ENCODE measurements around the gene FMNL2. TPM values are rescaled to one million over a fixed set of nuclear protein-coding genes. Genes with fewer than 3 reads are reported as not detected.

The FMNL2 gene
- total and polyA plus RNA-seq, 2 of the 4 experiments (the other 2 are of a cell fraction), result 10.9 to 11.4 TPM

DNA sequence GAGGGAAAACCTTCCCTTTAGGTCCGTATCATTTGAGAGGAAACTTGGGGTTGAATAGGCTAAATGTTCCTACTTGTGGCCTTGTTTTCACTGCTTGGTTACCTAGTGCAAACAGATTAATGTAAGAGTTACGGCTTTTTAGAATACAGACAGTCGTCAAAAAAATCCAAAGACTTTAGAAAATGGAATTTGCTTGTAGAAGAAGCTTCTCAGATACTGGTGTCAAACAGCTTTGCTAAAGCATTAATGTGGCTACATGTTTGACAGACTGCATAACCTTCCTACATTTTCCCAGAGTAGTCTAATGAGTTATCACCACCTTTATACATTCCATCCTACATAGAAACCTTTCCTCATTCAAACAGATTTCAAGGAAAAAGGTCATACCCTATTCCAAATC is 114.6 kb downstream of the FMNL2 start:
- Histone ChIP-seq H3K4me1 (ENCODE audit: control insufficient read depth, insufficient read depth, low read length) (0 out of 2 replicates have a peak, but pooled peaks cover 2% of the 10 kb centered on the region), H3K36me3 (ENCODE audit: control insufficient read depth, insufficient read depth, low read length) (no peaks in the 10 kb centered on the region), H2AK9ac (replicated peaks; ENCODE audit: low read depth, low read length, poor library complexity) (no peak overlapping the region), H3K27ac (ENCODE audit: insufficient read depth, low read length) (no peak overlapping the region), H2BK5ac (ENCODE audit: low read depth, low read length, poor library complexity, severe bottlenecking) (no peak overlapping the region), H3K27me3 (ENCODE audit: control insufficient read depth, insufficient read depth, low read length) (no peaks in the 10 kb centered on the region), H3K56ac (ENCODE audit: extremely low read depth, insufficient read depth, low read length) (no peak overlapping the region), H4K8ac (ENCODE audit: low read depth in 2 of 2, low read length in 2 of 2) (no peak overlapping the region), H2AK5ac (ENCODE audit: low read depth, low read length) (no peak overlapping the region), H2BK15ac (ENCODE audit: low read depth, low read length) (no peak overlapping the region), H3K18ac (ENCODE audit: low read depth, low read length) (no peak overlapping the region), H2AFZ (replicated peaks; ENCODE audit: low read length, poor library complexity) (no peak overlapping the region), H3K9me3 (ENCODE audit: control insufficient read depth, insufficient read depth, low read length) (no peaks in the 10 kb centered on the region), H3K4me3 (ENCODE audit: insufficient read depth, low read depth, low read length) (no peak overlapping the region), H2BK120ac (ENCODE audit: low read depth, low read length) (no peak overlapping the region), H3K9ac (ENCODE audit: low read depth, low read length) (no peak overlapping the region), H4K20me1 (ENCODE audit: insufficient read depth, low read length) (peaks cover 9% of the 10 kb centered on the region; the same call in 1 of the 2 replicates), H4K91ac (ENCODE audit: insufficient read depth, low read depth, low read length) (no peak overlapping the region), H3K4ac (ENCODE audit: low read depth, low read length) (no peak overlapping the region), H3K9me1 (ENCODE audit: insufficient read depth, low read length) (no peaks in the 10 kb centered on the region; the same call in 1 of the 2 replicates), H2BK20ac (ENCODE audit: low read depth, low read length) (no peak overlapping the region), H4K5ac (ENCODE audit: low read depth, low read length) (no peak overlapping the region), H3K79me1 (ENCODE audit: low read depth in 1 of 2, low read length in 2 of 2) (peaks cover 20 to 27% of the 10 kb centered on the region in 2 experiments), H3K14ac (replicated peaks; ENCODE audit: low read depth, low read length) (no peak overlapping the region), H3K4me2 (ENCODE audit: low read depth, low read length) (no peak overlapping the region), H3K23ac (ENCODE audit: low read depth, low read length) (no peak overlapping the region)
- dilution Hi-C loops (cut with HindIII; ENCODE audit: low sequenced_read_pairs, unreplicated experiment) (no loop called here), intact Hi-C loops (cut with micrococcal nuclease) (no loop called here), in situ Hi-C loops (cut with MboI; ENCODE audit: low sequenced_read_pairs) (no loop called here)
- no peak for DNase-seq
- TF ChIP-seq, protein P1, sequence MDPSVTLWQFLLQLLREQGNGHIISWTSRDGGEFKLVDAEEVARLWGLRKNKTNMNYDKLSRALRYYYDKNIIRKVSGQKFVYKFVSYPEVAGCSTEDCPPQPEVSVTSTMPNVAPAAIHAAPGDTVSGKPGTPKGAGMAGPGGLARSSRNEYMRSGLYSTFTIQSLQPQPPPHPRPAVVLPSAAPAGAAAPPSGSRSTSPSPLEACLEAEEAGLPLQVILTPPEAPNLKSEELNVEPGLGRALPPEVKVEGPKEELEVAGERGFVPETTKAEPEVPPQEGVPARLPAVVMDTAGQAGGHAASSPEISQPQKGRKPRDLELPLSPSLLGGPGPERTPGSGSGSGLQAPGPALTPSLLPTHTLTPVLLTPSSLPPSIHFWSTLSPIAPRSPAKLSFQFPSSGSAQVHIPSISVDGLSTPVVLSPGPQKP (IDR thresholded peaks at IDR 0.05; ENCODE audit: borderline replicate concordance, low read depth, low read length), result no peak
- no peak for TF ChIP-seq RFX5 (IDR thresholded peaks at IDR 0.05; ENCODE audit: low read depth, low read length)
- TF ChIP-seq RCOR1 (IDR thresholded peaks at IDR 0.05; ENCODE audit: insufficient replicate concordance, low read length), result no peak
- TF ChIP-seq BHLHE40 (IDR thresholded peaks at IDR 0.05; ENCODE audit: low read depth, low read length), result no peak
- TF ChIP-seq, protein P2, sequence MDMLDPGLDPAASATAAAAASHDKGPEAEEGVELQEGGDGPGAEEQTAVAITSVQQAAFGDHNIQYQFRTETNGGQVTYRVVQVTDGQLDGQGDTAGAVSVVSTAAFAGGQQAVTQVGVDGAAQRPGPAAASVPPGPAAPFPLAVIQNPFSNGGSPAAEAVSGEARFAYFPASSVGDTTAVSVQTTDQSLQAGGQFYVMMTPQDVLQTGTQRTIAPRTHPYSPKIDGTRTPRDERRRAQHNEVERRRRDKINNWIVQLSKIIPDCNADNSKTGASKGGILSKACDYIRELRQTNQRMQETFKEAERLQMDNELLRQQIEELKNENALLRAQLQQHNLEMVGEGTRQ (IDR thresholded peaks at IDR 0.05; ENCODE audit: low read depth, low read length), result no peak
- TF ChIP-seq MAFK (IDR thresholded peaks at IDR 0.05; ENCODE audit: low read depth, low read length), result no peak
- TF ChIP-seq RAD21 (IDR thresholded peaks at IDR 0.05; ENCODE audit: low read length), result no peak
- no peak for TF ChIP-seq SMC3 (IDR thresholded peaks at IDR 0.05; ENCODE audit: low read depth, low read length)
- TF ChIP-seq CHD1 (IDR thresholded peaks at IDR 0.05; ENCODE audit: low read depth, low read length), result no peak
- no peak for TF ChIP-seq CEBPB (IDR thresholded peaks at IDR 0.05; ENCODE audit: low read depth, low read length)
- no peak for TF ChIP-seq CTCF (conservative IDR thresholded peaks at IDR 0.05; ENCODE audit: low read depth, low read length)
- no peak for TF ChIP-seq MXI1 (IDR thresholded peaks at IDR 0.05; ENCODE audit: borderline replicate concordance, low read depth, low read length)
- TF ChIP-seq NFE2L2 (IDR thresholded peaks at IDR 0.05; ENCODE audit: low read depth, low read length), result no peak
- TF ChIP-seq MAZ (IDR thresholded peaks at IDR 0.05; ENCODE audit: borderline replicate concordance, low read depth, low read length), result no peak
- no peak for TF ChIP-seq POLR2A (IDR thresholded peaks at IDR 0.05; ENCODE audit: low read depth, low read length)
- CTCF ChIA-PET, result no interaction called here
- POLR2A ChIA-PET (ENCODE audit: unreplicated experiment), result no interaction called here
- ATAC-seq (ENCODE audit: low read depth), result no peak
- no CpG with 5 or more reads among the region's 3 CpGs for WGBS, 2 experiments (ENCODE audit: extremely low coverage in 2 of 2, insufficient read length in 1 of 2)
- BruUV-seq (replicated peaks), result no TSS peak

Measured in IMR-90 (cell line).